CD4-positive, alpha-beta memory T cell (primary cell): ENCODE data around the gene GRIN3B. TPM values are rescaled to one million over a fixed set of nuclear protein-coding genes. Genes with fewer than 3 reads are reported as not detected.

Experiments
- CTCF ChIA-PET: fragments of 350-600 bp; sonication (Branson Sonifier 250); formaldehyde crosslinking; loops from one replicate; lab custom pipeline; 2021; ENCODE audit warnings: inconsistent platforms; ENCODE audit not compliant: partially characterized antibody; lab: Charles Lee
- POLR2A ChIA-PET: fragments of 350-600 bp; sonication (Branson Sonifier 250); formaldehyde crosslinking; loops from one replicate; lab custom pipeline; 2021; ENCODE audit not compliant: partially characterized antibody; lab: Charles Lee
- DNase-seq, 5 donors: peaks; one replicate each; pipeline versions ENCODE4 v3.0.0 to v3.0.0-alpha.2; 2020 to 2022; ENCODE audit warnings: mixed read lengths in 1 of 5
- H3K27ac ChIP-seq: one replicate; pipeline ENCODE4 v1.7.0; 2013; ENCODE audit warnings: low read depth, low read length
- H3K27me3 ChIP-seq: 2 replicates; pipeline ENCODE4 v1.7.0; 2013; ENCODE audit warnings: mild to moderate bottlenecking, low read length, moderate library complexity; ENCODE audit not compliant: insufficient read depth
- H3K36me3 ChIP-seq: 2 replicates; pipeline ENCODE4 v1.7.0; 2013; ENCODE audit warnings: mild to moderate bottlenecking, low read length, moderate library complexity; ENCODE audit not compliant: insufficient read depth
- H3K4me1 ChIP-seq: 2 replicates; pipeline ENCODE4 v1.7.0; 2013; ENCODE audit warnings: mild to moderate bottlenecking, low read length, moderate library complexity; ENCODE audit not compliant: insufficient read depth
- H3K4me3 ChIP-seq, 2 donors: one replicate each; pipeline ENCODE4 v1.7.0; 2013; ENCODE audit warnings: low read length in 2 of 2, mild to moderate bottlenecking in 1 of 2
- H3K9me3 ChIP-seq, 2 donors: one replicate each; pipeline ENCODE4 v1.7.0; 2013; ENCODE audit warnings: low read length in 2 of 2, control low read depth in 1 of 2; ENCODE audit not compliant: control insufficient read depth in 1 of 2
- H3K27ac Mint-ChIP-seq, 7 donors: one replicate each; pipeline ENCODE4 v1.8.0; 2020 to 2021; ENCODE audit warnings: mixed read lengths in 7 of 7, mild to moderate bottlenecking in 6 of 7, inconsistent platforms in 3 of 7, moderate library complexity in 3 of 7
- H3K27me3 Mint-ChIP-seq, 2 donors: one replicate each; pipeline ENCODE4 v1.8.0; 2020 to 2021; ENCODE audit warnings: mixed read lengths in 2 of 2
- H3K36me3 Mint-ChIP-seq, 2 donors: one replicate each; pipeline ENCODE4 v1.8.0; 2020 to 2021; ENCODE audit warnings: mixed read lengths in 2 of 2, inconsistent platforms in 1 of 2, mild to moderate bottlenecking in 1 of 2
- H3K4me1 Mint-ChIP-seq, 4 donors: one replicate each; pipeline ENCODE4 v1.8.0; 2020 to 2021; ENCODE audit warnings: mixed read lengths in 4 of 4, mild to moderate bottlenecking in 1 of 4
- H3K4me3 Mint-ChIP-seq, 8 donors: one replicate each; pipeline ENCODE4 v1.8.0; 2020 to 2021; ENCODE audit warnings: mixed read lengths in 8 of 8, mild to moderate bottlenecking in 7 of 8, moderate library complexity in 6 of 8, inconsistent platforms in 3 of 8
- H3K9me3 Mint-ChIP-seq, 8 donors: one replicate each; pipeline ENCODE4 v1.8.0; 2020 to 2021; ENCODE audit warnings: mixed read lengths in 8 of 8, mild to moderate bottlenecking in 5 of 8, inconsistent platforms in 3 of 8, moderate library complexity in 1 of 8
- intact Hi-C: fragments of 100-400 bp; cut with micrococcal nuclease; formaldehyde crosslinking; loops from one replicate; pipeline ENCODE4 v1.15.1; 2023
- polyA plus RNA-seq, 2 donors: library from polyadenylated mRNA; unstranded; fragments of 300-500 nt; fragmentation: Illumina TruSeq; gene quantifications; one replicate each; pipeline ENCODE4 v1.2.3, GENCODE V29; 2021
- total RNA-seq, 2 experiments: library from RNA; stranded (reverse); gene quantifications; one replicate each; pipeline ENCODE4 v1.2.3, GENCODE V29; 2021

GRIN3B gene
- total and polyA plus RNA-seq, 4 experiments from 2014 or later, result not detected

GRCh38 chr19:988510-988909 is 11.7 kb upstream of the GRIN3B start:
- H3K9me3 ChIP-seq, result no peaks in the 10 kb centered on the region
- intact Hi-C loops, result no loop called here
- Mint-ChIP-seq H3K36me3 (peaks cover 0 to 31% of the 10 kb centered on the region in 2 donors), H3K27me3 (no peaks in the 10 kb centered on the region), H3K4me3 (no peak overlapping the region), H3K27ac (peak overlapping the region in 2 of 7 donors; percentile 53 to 70), H3K9me3 (no peaks in the 10 kb centered on the region), H3K4me1 (peaks cover 4 to 18% (median 12%) of the 10 kb centered on the region in 4 donors)
- no peak overlapping the region for H3K27ac ChIP-seq
- H3K36me3 ChIP-seq, result peaks cover 13% of the 10 kb centered on the region
- POLR2A ChIA-PET, result no interaction called here
- peaks cover 17% of the 10 kb centered on the region for H3K4me1 ChIP-seq
- H3K4me3 ChIP-seq, result no peak overlapping the region
- H3K27me3 ChIP-seq, result no peaks in the 10 kb centered on the region
- CTCF ChIA-PET, result no interaction called here
- peak in 1 of 5 donors; percentile 5 for DNase-seq

DNA sequence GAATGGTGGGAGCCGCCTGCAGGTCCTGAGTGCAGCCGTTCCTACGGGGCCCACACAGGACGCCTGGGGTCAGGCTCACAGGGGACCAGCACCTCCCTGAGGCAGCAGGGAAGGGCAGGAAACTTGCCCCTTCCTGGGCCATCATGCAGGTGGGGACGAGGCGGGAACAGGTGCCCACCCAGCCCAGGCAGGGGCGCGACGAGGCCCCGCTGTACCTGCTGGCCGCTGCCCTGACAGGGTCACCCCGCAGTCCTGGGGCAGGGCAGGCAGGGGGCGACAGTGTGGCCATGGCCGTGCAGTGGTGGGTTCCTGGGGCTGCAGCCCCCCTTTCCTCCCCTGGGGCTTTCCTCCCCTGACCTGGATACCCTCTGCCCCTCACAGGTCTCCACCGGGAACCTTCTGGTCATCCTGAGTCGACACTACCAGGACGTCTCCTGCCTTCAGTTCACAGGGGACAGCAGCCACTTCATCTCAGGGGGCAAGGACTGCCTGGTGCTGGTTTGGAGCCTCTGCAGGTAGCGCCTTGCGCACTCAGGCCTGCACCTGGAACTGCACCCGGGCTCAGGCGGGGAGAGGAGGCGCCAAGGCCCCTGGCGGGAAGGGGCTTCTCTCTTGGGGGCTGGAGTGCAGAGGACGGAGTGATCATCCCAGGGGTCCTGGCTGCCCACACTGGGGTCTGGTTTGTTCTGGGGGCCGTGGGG is 10.7 kb upstream of the GRIN3B start:
- intact Hi-C loops, result no loop called here
- Histone ChIP-seq H3K27me3 (no peaks in the 10 kb centered on the region), H3K4me3 (no peak overlapping the region), H3K4me1 (peaks cover 12% of the 10 kb centered on the region), H3K36me3 (peaks cover 13% of the 10 kb centered on the region), H3K9me3 (no peaks in the 10 kb centered on the region), H3K27ac (no peak overlapping the region)
- H3K4me3 Mint-ChIP-seq, result no peak overlapping the region
- no peaks in the 10 kb centered on the region for H3K9me3 Mint-ChIP-seq
- no peaks in the 10 kb centered on the region for H3K27me3 Mint-ChIP-seq
- H3K4me1 Mint-ChIP-seq, result peaks cover 4 to 14% (median 7%) of the 10 kb centered on the region in 4 donors
- ChIA-PET POLR2A (no interaction called here), CTCF (no interaction called here)
- peak in 1 of 5 donors; percentile 32 for DNase-seq
- H3K27ac Mint-ChIP-seq, result peak overlapping the region in 2 of 7 donors; percentile 7 to 24
- peaks cover 0 to 28% of the 10 kb centered on the region in 2 donors for H3K36me3 Mint-ChIP-seq

DNA sequence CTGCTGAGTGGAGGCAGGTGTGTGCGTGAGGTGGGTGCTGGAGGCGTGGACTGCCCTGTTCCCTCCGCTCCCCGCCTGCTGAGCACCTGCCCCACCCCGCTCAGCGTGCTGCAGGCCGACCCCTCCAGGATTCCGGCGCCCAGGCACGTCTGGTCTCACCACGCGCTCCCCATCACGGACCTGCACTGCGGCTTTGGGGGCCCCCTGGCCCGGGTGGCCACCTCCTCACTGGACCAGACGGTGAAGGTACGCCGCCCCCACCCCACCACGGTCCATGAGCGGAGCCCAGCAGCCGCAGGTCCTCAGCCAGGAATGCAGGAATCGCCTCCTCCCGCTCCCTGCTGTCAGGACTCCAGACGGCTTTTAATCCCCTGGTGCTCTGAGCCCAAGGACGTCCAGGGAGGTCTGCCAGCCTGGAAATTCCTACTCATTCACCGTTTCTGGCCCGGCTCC is 10.1 kb upstream of the GRIN3B start:
- Mint-ChIP-seq H3K4me3 (no peak overlapping the region), H3K4me1 (peaks cover 0 to 8% (median 2%) of the 10 kb centered on the region in 4 donors), H3K9me3 (no peaks in the 10 kb centered on the region), H3K36me3 (peaks cover 0 to 22% of the 10 kb centered on the region in 2 donors), H3K27me3 (no peaks in the 10 kb centered on the region), H3K27ac (peak overlapping the region in 2 of 7 donors; percentile 43 to 44)
- no peaks in the 10 kb centered on the region for H3K9me3 ChIP-seq
- no peak overlapping the region for H3K27ac ChIP-seq
- peaks cover 13% of the 10 kb centered on the region for H3K36me3 ChIP-seq
- intact Hi-C loops, result no loop called here
- ChIA-PET CTCF (no interaction called here), POLR2A (no interaction called here)
- H3K4me1 ChIP-seq, result peaks cover 6% of the 10 kb centered on the region
- H3K4me3 ChIP-seq, result no peak overlapping the region
- peak in 1 of 5 donors; percentile 24 for DNase-seq
- no peaks in the 10 kb centered on the region for H3K27me3 ChIP-seq

GRCh38 chr19:990746-991145 is 9.5 kb upstream of the GRIN3B start:
- Histone ChIP-seq H3K4me3 (no peak overlapping the region), H3K27ac (no peak overlapping the region), H3K36me3 (peaks cover 13% of the 10 kb centered on the region), H3K4me1 (peaks cover 2% of the 10 kb centered on the region), H3K9me3 (no peaks in the 10 kb centered on the region), H3K27me3 (no peaks in the 10 kb centered on the region)
- intact Hi-C loops, result no loop called here
- ChIA-PET CTCF (no interaction called here), POLR2A (no interaction called here)
- Mint-ChIP-seq H3K27ac (peak overlapping the region in 2 of 7 donors; percentile 43 to 44), H3K36me3 (peaks cover 0 to 22% of the 10 kb centered on the region in 2 donors), H3K9me3 (no peaks in the 10 kb centered on the region), H3K4me1 (peaks cover 0 to 2% (median 0%) of the 10 kb centered on the region in 4 donors), H3K4me3 (no peak overlapping the region), H3K27me3 (no peaks in the 10 kb centered on the region)
- DNase-seq, result no peak

GRCh38 chr19:991174-991931 is 8.9 kb upstream of the GRIN3B start:
- DNase-seq, result peak; percentile 30 to 84 (median 32)
- Histone ChIP-seq H3K4me1 (peaks cover 8% of the 10 kb centered on the region), H3K36me3 (peaks cover 12% of the 10 kb centered on the region), H3K9me3 (no peaks in the 10 kb centered on the region), H3K27me3 (no peaks in the 10 kb centered on the region), H3K27ac (no peak overlapping the region), H3K4me3 (no peak overlapping the region)
- Mint-ChIP-seq H3K4me1 (peaks cover 0 to 4% (median 2%) of the 10 kb centered on the region in 4 donors), H3K36me3 (peaks cover 0 to 24% of the 10 kb centered on the region in 2 donors), H3K27me3 (peaks cover 0 to under 1% of the 10 kb centered on the region in 2 donors), H3K9me3 (no peaks in the 10 kb centered on the region), H3K4me3 (no peak overlapping the region), H3K27ac (peak overlapping the region in 1 of 7 donors; percentile 44)
- ChIA-PET CTCF (no interaction called here), POLR2A (no interaction called here)
- intact Hi-C loops, result no loop called here

DNA sequence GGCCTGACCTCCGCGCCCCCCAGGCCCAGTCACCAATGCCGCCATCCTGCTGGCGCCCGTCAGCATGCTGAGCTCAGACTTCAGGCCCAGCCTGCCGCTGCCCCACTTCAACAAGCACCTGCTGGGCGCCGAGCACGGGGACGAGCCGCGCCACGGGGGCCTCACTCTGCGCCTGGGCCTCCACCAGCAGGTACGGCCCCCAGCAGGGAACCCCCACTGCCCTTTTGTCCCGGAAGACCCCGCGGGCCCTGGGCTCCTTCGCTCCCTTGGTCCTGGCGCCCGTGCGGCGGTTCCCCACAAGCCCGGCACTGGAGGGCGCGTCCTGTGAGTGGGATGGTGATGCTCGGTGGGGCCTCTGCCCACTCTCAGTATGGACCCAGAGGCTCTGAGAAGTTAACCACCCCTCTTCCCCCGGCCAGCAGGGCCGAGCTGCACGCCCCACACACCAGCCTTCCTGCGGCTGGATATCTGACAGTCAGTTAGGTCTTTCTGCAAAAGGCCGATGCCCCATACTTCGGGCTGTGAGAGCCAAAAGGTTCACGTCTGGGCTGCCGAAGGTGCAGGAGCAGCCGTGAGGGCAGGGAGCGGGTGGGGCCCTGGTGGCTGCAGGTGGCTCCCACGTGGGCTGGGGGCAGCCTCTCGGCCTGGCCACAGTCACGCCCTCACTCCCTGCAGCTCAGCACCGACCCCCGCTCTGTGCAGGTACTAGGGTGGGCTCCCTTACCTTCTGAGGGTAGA is 8.1 kb upstream of the GRIN3B start:
- CTCF ChIA-PET, result interaction anchor here (0.7 kb wide), 1 partner anchor 8 kb away, joined by 3 read pairs; the partner anchor contains the start of gene WDR18
- peak overlapping the region in 2 of 7 donors; percentile 22 to 60 for H3K27ac Mint-ChIP-seq
- no peaks in the 10 kb centered on the region for H3K9me3 Mint-ChIP-seq

More for the DNA sequence above, 8.1 kb upstream of the GRIN3B start:
- Histone ChIP-seq H3K9me3 (no peaks in the 10 kb centered on the region), H3K4me1 (peaks cover 15% of the 10 kb centered on the region), H3K27ac (no peak overlapping the region), H3K4me3 (no peak overlapping the region), H3K27me3 (no peaks in the 10 kb centered on the region), H3K36me3 (peaks cover 8% of the 10 kb centered on the region)
- Mint-ChIP-seq H3K36me3 (peaks cover 0 to 21% of the 10 kb centered on the region in 2 donors), H3K4me3 (no peak overlapping the region), H3K4me1 (peaks cover 2 to 10% (median 7%) of the 10 kb centered on the region in 4 donors), H3K27me3 (peaks cover 2 to 5% of the 10 kb centered on the region in 2 donors)
- intact Hi-C loops, result no loop called here
- DNase-seq, result no peak
- POLR2A ChIA-PET, result no interaction called here
